H1 (cell line): Measurements from ENCODE around the gene EHD2. TPM values are rescaled to one million over a fixed set of nuclear protein-coding genes. Genes with fewer than 3 reads are reported as not detected.

Experiments
- ATF2 ChIP-seq: IDR thresholded peaks from 2 replicates; pipeline ENCODE4 v1.6.1; 2012; ENCODE audit warnings: low read length, inconsistent platforms
- ATF3 ChIP-seq: IDR thresholded peaks from 2 replicates; pipeline ENCODE4 v1.6.1; 2011; ENCODE audit warnings: low read depth, mild to moderate bottlenecking, low read length; ENCODE audit not compliant: insufficient read depth
- CHD7 ChIP-seq: fragments of 300-600 bp; sonication (generic); IDR thresholded peaks from 2 replicates; pipeline ENCODE4 v1.7.1; 2012; ENCODE audit warnings: low read length, moderate library complexity, mild to moderate bottlenecking, inconsistent platforms; ENCODE audit not compliant: insufficient replicate concordance
- RAD21 ChIP-seq, 2 experiments: IDR thresholded peaks in 1 of 2; conservative IDR thresholded peaks in 1 of 2; 2 replicates each; pipeline ENCODE4 v1.6.1; 2011; ENCODE audit warnings: low read depth in 2 of 2, low read length in 2 of 2, improper control_type of control experiment in 1 of 2, inconsistent platforms in 1 of 2, mild to moderate bottlenecking in 1 of 2, moderate library complexity in 1 of 2
- SIN3A ChIP-seq, 2 experiments: IDR thresholded peaks in 1 of 2; conservative IDR thresholded peaks in 1 of 2; 2 replicates each; pipeline ENCODE4 v1.6.1; 2011 to 2012; ENCODE audit warnings: low read length in 2 of 2, improper control_type of control experiment in 1 of 2, low read depth in 1 of 2, mild to moderate bottlenecking in 1 of 2
- TBP ChIP-seq: IDR thresholded peaks from 2 replicates; pipeline ENCODE4 v1.6.1; 2011; ENCODE audit warnings: low read depth, low read length, improper control_type of control experiment
- polyA plus RNA-seq, 7 experiments: library from polyadenylated mRNA; depleted of rRNA in 3 of 7; stranded (reverse) in 5 of 7; unstranded in 2 of 7; fragments of >200 nt in 5 of 7; fragments of 200-250 nt in 2 of 7; gene quantifications; 1 replicate in 5 of 7; 2 replicates in 1 of 7; 4 replicates in 1 of 7; pipeline versions ENCODE4 v1.2.1 to v1.2.3, GENCODE V29; 2011 to 2013; ENCODE audit warnings: missing spikeins in 2 of 7, mixed read lengths in 2 of 7
- total RNA-seq: library from RNA; stranded (reverse); fragmentation: NEBNext Ultra II Directional; extraction: Animal tissue kit (Norgen Biotek cat#: 25700); gene quantifications from 2 replicates; pipeline ENCODE4 v1.2.1, GENCODE V29; 2021

EHD2 gene
- total and polyA plus RNA-seq, 2 of the 8 experiments (the other 6 are each of a cell fraction or from before 2014, with no cell fraction given), result 4.5 to 14.3 TPM

GRCh38 chr19:47701717-47702552 is 11.3 kb upstream of the EHD2 start (continued):
- TF ChIP-seq CHD7, result no peak
- no peak for TF ChIP-seq TBP
- TF ChIP-seq RAD21 (IDR thresholded peaks at IDR 0.05 in 1 of 2, conservative IDR thresholded peaks at IDR 0.05 in 1 of 2; ENCODE audit: low read depth in 2 of 2, low read length in 2 of 2), result no peak
- no peak for TF ChIP-seq SIN3A (conservative IDR thresholded peaks at IDR 0.05 in 1 of 2, IDR thresholded peaks at IDR 0.05 in 1 of 2; ENCODE audit: low read depth in 1 of 2, low read length in 2 of 2)
- no peak for TF ChIP-seq ATF3
- no peak for TF ChIP-seq ATF2
